ENCODE data around the gene HIPK2. TPM values are rescaled to one million over a fixed set of nuclear protein-coding genes. Genes with fewer than 3 reads are reported as not detected.
"Not testable (repeated sequence)": the region's sequence is repeated elsewhere in the genome, so short reads cannot be mapped to it uniquely, and the experiment has no call there.

HIPK2 gene
- total RNA-seq, 2 donors from 2014 or later: 22.1 to 26.4 TPM

DNA sequence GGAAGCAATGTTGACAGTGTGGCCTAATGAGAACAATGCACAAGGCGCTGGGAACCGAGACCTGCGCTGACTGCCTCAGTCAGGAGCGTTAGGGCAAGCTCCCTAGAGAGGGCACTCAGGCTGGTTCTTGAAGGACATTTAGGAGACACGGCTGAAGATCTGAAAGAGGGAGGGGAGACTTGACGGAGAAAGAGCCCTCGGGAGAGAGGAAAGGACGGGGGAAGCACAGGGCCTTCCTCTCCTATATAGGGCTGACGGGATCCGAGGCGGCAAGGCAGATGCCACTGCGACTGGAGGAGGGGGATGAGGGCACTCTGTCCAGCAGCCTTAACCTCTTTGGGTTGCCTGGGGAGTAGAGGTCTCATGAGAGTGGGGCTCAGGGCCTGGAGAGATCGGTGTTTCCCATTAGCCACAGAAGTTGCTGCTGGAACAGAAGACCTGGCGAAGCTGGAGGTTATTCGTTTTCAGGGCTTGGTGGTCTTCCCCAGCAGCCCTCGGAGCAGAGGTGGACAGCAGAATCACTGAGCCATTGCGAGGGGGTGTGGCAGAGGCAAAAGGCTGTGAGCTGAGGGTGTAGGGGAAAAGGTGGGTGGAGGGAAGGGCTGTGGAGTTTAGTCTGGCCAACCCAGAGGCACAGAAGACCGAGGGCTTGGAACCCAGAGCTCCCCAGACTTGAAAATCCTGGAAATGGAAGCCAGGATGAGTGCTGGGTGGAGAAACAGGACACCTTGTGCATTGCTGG lies 218.3 kb downstream of the HIPK2 start:
- Histone ChIP-seq H3K9me3 (no peaks in the 10 kb centered on the region), H3K4me1 (no peaks in the 10 kb centered on the region), H3K27ac (no peak overlapping the region), H3K36me3 (replicated peaks in 1 of 2; ENCODE audit: insufficient read depth in 1 of 2, low read depth in 2 of 2) (no peaks in the 10 kb centered on the region), H3K27me3 (no peaks in the 10 kb centered on the region), H3K4me3 (no peak overlapping the region)
- ATAC-seq (no peak), DNase-seq (no peak)
- intact Hi-C loops (cut with DNase I): no loop called here
- 69 to 73% methylated on average over 18 of the region's 18 CpGs for WGBS, 2 donors
- TF ChIP-seq, protein P1, sequence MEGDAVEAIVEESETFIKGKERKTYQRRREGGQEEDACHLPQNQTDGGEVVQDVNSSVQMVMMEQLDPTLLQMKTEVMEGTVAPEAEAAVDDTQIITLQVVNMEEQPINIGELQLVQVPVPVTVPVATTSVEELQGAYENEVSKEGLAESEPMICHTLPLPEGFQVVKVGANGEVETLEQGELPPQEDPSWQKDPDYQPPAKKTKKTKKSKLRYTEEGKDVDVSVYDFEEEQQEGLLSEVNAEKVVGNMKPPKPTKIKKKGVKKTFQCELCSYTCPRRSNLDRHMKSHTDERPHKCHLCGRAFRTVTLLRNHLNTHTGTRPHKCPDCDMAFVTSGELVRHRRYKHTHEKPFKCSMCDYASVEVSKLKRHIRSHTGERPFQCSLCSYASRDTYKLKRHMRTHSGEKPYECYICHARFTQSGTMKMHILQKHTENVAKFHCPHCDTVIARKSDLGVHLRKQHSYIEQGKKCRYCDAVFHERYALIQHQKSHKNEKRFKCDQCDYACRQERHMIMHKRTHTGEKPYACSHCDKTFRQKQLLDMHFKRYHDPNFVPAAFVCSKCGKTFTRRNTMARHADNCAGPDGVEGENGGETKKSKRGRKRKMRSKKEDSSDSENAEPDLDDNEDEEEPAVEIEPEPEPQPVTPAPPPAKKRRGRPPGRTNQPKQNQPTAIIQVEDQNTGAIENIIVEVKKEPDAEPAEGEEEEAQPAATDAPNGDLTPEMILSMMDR (IDR thresholded peaks at IDR 0.05): no peak
- no peak for TF ChIP-seq POLR2A (IDR thresholded peaks at IDR 0.05)

- H3K36me3 ChIP-seq (replicated peaks in 1 of 2; ENCODE audit: insufficient read depth in 1 of 2, low read depth in 2 of 2): no peaks in the 10 kb centered on the region
- WGBS, 2 donors: 73 to 74% methylated on average over 8 of the region's 8 CpGs
- no peaks in the 10 kb centered on the region for H3K4me1 ChIP-seq
- H3K4me3 ChIP-seq: no peak overlapping the region
- H3K9me3 ChIP-seq: no peaks in the 10 kb centered on the region
- H3K27me3 ChIP-seq: no peaks in the 10 kb centered on the region
- DNase-seq (no peak), ATAC-seq (no peak)
- intact Hi-C loops (cut with DNase I): no loop called here
- no peak overlapping the region for H3K27ac ChIP-seq
- TF ChIP-seq POLR2A (IDR thresholded peaks at IDR 0.05): no peak
- TF ChIP-seq, protein P1 (IDR thresholded peaks at IDR 0.05): no peak
Observed at GRCh38 chr7:139557857-139558581, 219.8 kb downstream of the HIPK2 start.

GRCh38 chr7:139553991-139554700 lies 223.7 kb downstream of the HIPK2 start:
- DNase-seq; H3K27me3 ChIP-seq; H3K9me3 ChIP-seq; intact Hi-C loops (cut with DNase I); H3K36me3 ChIP-seq (replicated peaks in 1 of 2; ENCODE audit: insufficient read depth in 1 of 2, low read depth in 2 of 2); H3K4me1 ChIP-seq; ATAC-seq; H3K4me3 ChIP-seq; H3K27ac ChIP-seq: not testable (repeated sequence)
- 85 to 90% methylated on average over 5 to 8 of the region's 8 CpGs for WGBS, 2 donors

- DNase-seq (no peak), ATAC-seq (no peak)
- intact Hi-C loops (cut with DNase I): no loop called here
- Histone ChIP-seq H3K4me1 (no peaks in the 10 kb centered on the region), H3K36me3 (replicated peaks in 1 of 2; ENCODE audit: insufficient read depth in 1 of 2, low read depth in 2 of 2) (no peaks in the 10 kb centered on the region), H3K27me3 (no peaks in the 10 kb centered on the region), H3K9me3 (no peaks in the 10 kb centered on the region), H3K27ac (no peak overlapping the region), H3K4me3 (no peak overlapping the region)
- 63 to 74% methylated on average over 5 of the region's 5 CpGs for WGBS, 2 donors
- TF ChIP-seq POLR2A (IDR thresholded peaks at IDR 0.05): no peak
- TF ChIP-seq, protein P1 (IDR thresholded peaks at IDR 0.05): no peak
Observed at GRCh38 chr7:139548302-139549028, 229.3 kb downstream of the HIPK2 start.

DNA sequence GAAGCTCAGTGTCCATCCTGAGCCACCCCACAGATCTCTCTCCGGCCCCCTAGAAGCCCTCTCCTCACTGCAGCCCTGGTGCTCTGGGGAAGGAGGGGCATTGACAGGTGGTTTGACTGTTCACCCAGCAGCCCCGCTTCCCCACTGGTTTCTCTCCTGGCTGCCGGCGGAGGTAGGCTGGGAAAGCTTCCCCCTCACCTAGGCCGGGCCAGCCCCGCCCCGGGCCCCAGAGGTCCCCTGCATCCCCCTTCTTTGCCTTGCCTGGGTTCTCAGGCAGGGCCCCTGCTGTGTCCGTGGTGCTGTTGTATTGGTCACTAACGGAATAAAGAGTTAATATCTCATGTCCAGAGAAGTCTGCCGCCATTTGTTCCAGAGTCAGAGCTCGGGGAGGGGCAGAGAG lies 233.2 kb downstream of the HIPK2 start:
- ATAC-seq (no peak), DNase-seq (no peak)
- H3K27ac ChIP-seq: no peak overlapping the region
- H3K4me1 ChIP-seq: no peaks in the 10 kb centered on the region
- no peaks in the 10 kb centered on the region for H3K36me3 ChIP-seq (replicated peaks in 1 of 2; ENCODE audit: insufficient read depth in 1 of 2, low read depth in 2 of 2)
- intact Hi-C loops (cut with DNase I): no loop called here
- no peaks in the 10 kb centered on the region for H3K9me3 ChIP-seq
- H3K27me3 ChIP-seq: no peaks in the 10 kb centered on the region
- H3K4me3 ChIP-seq: no peak overlapping the region
- no peak for TF ChIP-seq POLR2A (IDR thresholded peaks at IDR 0.05)
- TF ChIP-seq, protein P1 (IDR thresholded peaks at IDR 0.05): no peak
- WGBS, 2 donors: 76 to 81% methylated on average over 11 of the region's 11 CpGs

All from body of pancreas (tissue), 4 donors.